Hindlimb muscle (tissue), 1 donor: Measurements from ENCODE around the gene CA10. TPM values are rescaled to one million over a fixed set of nuclear protein-coding genes. Genes with fewer than 3 reads are reported as not detected.

ENCODE experiments used
- DNase-seq: peaks from one replicate; pipeline ENCODE4 v3.0.0-alpha.2; 2013
- polyA plus RNA-seq: library from polyadenylated mRNA; unstranded; fragments of 120-200 nt; gene quantifications from one replicate; pipeline ENCODE4 v1.2.1, GENCODE V29; 2013; ENCODE audit not compliant: insufficient read length

Gene CA10
- polyA plus RNA-seq, 1 donor: 14.0 TPM

- no peak for DNase-seq
Observed at GRCh38 chr17:51580869-51581268, 577.6 kb downstream of the CA10 start.
